GM21825 (cell line): Measurements from ENCODE around the gene DMRT3.
"Not testable (repeated sequence)": the region's sequence is repeated elsewhere in the genome, so short reads cannot be mapped to it uniquely, and the experiment has no call there.

ENCODE experiments used
- ATAC-seq: cut with Tn5 transposase; IDR thresholded peaks from one replicate; pipeline ENCODE4 v1.9.1; 2021; ENCODE audit warnings: mild to moderate bottlenecking, moderate library complexity; ENCODE audit not compliant: unreplicated experiment

DMRT3 gene

DNA sequence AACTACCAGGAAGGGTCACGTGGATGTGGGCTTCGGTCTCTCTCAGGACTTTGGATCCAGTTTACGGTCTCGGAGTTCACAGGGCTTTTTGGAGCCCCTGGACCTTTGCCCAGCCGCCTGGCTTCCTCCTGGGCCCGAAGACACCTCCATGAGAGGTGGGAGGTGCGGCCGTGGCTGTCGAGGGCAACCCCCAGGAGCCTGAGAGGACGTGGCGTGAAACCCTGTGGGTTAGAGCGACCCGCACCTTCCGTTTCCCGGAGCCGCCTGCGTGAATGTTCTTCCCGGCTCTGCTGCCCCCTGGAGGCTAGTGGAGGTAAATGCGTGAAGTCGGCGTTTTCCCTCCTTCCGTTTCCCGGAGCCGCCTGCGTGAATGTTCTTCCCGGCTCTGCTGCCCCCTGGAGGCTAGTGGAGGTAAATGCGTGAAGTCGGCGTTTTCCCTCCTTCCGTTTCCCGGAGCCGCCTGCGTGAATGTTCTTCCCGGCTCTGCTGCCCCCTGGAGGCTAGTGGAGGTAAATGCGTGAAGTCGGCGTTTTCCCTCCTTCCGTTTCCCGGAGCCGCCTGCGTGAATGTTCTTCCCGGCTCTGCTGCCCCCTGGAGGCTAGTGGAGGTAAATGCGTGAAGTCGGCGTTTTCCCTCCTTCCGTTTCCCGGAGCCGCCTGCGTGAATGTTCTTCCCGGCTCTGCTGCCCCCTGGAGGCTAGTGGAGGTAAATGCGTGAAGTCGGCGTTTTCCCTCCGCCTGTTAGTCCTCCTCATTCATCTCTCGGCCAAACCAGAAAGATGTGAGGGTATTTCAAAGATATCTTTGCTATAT lies 22.1 kb downstream of the DMRT3 start:
- not testable (repeated sequence) for ATAC-seq

GRCh38 chr9:1001838-1002237 lies 25.4 kb downstream of the DMRT3 start:
- no peak for ATAC-seq

- no peak for ATAC-seq
Measured at GRCh38 chr9:1002678-1003077, 26.2 kb downstream of the DMRT3 start.

GRCh38 chr9:1005043-1005667 lies 28.7 kb downstream of the DMRT3 start:
- ATAC-seq: peak; percentile 72

DNA sequence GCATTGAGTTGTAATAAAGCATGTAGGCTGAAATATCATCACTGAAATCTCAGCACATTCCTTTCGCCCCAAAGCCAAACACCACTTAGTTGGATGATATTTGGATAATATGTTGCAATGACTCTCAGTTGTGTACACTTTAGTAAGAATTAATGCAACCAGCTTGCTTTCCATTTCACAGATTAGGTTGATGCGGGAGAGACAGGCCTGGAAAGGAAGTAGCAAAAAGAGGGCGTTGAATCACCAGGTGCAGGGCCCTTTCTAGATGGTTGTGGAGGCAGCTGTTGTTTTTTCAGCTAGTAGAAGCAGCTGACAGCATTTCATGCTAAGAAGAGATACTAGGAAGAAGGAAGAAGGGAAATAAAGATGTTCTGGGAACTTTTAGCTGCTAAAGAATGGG lies 30.9 kb downstream of the DMRT3 start:
- ATAC-seq: no peak

- ATAC-seq: no peak
Measured at GRCh38 chr9:1008216-1008615, 31.8 kb downstream of the DMRT3 start.

GRCh38 chr9:1009101-1009707 lies 32.7 kb downstream of the DMRT3 start:
- peak; percentile 95 for ATAC-seq

GRCh38 chr9:1013021-1013420 lies 36.6 kb downstream of the DMRT3 start:
- ATAC-seq: no peak

GRCh38 chr9:1014225-1014624 lies 37.8 kb downstream of the DMRT3 start:
- no peak for ATAC-seq

GRCh38 chr9:1014640-1015039 lies 38.2 kb downstream of the DMRT3 start:
- ATAC-seq: no peak

GRCh38 chr9:1018121-1018520 lies 41.7 kb downstream of the DMRT3 start:
- ATAC-seq: no peak

DNA sequence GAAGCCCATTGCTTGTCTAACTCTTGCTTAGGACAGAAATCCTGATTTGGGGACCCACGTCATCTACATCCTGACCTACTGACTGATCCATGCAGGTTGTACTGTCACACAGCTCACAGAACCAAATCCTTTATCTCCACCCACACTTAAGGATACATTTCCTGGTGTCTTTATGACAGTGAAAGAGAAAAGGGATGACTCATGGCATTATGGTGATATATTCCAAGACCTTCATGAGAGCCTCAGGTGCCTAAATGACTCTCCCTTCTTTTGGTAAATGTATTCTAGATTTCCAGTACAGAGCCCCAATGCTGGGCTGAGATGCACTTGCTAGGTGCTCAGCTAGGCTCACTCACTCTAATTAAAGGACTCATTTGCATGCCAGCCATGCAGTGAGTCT lies 47.7 kb downstream of the DMRT3 start:
- ATAC-seq: no peak

GRCh38 chr9:1025131-1025530 lies 48.7 kb downstream of the DMRT3 start:
- ATAC-seq: no peak

DNA sequence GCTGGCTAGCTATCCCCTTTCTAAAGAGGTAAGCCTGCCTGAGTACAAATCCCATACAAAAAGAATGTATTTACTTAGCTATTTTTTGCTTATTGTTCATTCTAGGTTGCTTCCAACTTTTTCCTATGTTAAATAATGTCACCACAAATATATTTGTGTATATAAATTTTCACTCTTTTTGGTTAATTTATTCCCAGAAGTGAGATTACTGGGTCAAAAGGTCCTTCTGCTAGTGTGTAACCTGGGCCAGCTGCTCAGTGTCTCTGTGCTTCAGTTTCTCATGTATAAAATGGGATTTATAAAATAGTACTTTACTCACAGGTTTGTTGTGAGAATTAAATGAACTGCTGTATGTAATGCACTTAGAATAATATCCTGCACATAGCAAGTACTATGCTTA lies 49.8 kb downstream of the DMRT3 start:
- no peak for ATAC-seq

- ATAC-seq: no peak
Measured at GRCh38 chr9:1028501-1029190, 52.2 kb downstream of the DMRT3 start.

DNA sequence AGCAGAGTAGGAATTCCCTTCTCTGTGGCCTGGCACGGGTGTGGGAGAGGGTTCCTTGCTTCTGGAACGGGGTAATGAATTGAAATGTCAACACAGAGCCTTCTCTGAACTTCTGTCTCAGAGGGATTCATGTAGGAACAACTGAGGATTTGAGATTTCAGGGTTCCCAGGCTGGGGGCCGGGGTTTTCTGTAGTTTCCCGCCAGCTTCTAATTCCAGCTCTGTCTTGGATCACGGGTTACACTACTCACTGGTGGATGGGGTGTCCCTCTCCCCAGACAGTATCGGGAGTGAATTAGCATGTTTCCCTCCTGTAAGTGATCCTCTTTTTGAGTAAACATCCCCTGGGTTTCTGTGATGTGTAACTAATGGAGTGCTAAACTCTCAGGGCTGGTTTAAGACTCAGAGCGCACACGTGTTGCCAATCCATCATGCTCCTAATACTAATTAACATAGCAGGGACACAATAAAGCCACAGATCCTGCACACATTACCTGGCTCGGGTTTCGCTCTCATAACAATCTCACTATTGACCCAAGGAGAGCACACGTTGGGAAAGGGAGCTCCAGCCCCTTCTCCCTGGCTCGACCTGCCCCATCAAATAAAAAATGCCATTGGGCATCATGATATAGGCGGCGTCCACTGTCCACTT lies 55.6 kb downstream of the DMRT3 start:
- ATAC-seq: no peak

- ATAC-seq: no peak
Measured at GRCh38 chr9:1034271-1034670, 57.8 kb downstream of the DMRT3 start.

DNA sequence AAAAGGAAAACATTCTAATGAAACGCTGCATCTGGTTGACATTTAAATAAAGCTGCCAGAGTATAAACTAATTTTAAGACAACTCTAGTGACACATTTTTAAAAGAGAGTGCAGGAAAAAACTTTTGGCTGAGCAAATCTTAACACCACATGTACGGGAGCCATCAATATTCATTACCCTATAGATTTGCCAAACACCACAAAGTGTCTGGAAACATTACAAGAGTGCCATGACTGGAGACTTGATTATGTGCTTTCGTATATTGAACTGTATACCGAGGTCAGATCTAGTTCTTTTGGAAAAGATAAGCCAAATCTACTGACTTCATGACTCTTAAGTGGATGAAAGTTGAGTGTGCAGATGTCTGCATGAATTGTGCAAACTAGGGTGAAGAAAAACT lies 63.1 kb downstream of the DMRT3 start:
- no peak for ATAC-seq
